Activated T-helper 17 cell treated with anti-CD3 and anti-CD28 coated beads, Interleukin-2, amount 50 U/mL, for 72 hours (primary cell): Measurements from ENCODE around the gene RNF187. TPM values are rescaled to one million over a fixed set of nuclear protein-coding genes. Genes with fewer than 3 reads are reported as not detected.

Source experiments
- ATAC-seq: fragments of 150-1000 bp; cut with Tn5 transposase; replicated peaks from 2 replicates; pipeline ENCODE4 v1.10.0; 2021; ENCODE audit warnings: mild to moderate bottlenecking, moderate library complexity
- H3K27ac Mint-ChIP-seq: one replicate; pipeline ENCODE4 v1.8.0; 2022; ENCODE audit warnings: mixed read lengths
- H3K27me3 Mint-ChIP-seq: one replicate; pipeline ENCODE4 v1.8.0; 2022; ENCODE audit warnings: mixed read lengths
- H3K36me3 Mint-ChIP-seq: one replicate; pipeline ENCODE4 v1.8.0; 2022; ENCODE audit warnings: low read depth, mild to moderate bottlenecking, mixed read lengths
- H3K4me1 Mint-ChIP-seq: one replicate; pipeline ENCODE4 v1.8.0; 2022; ENCODE audit warnings: mixed read lengths
- H3K4me3 Mint-ChIP-seq: one replicate; pipeline ENCODE4 v1.8.0; 2022; ENCODE audit warnings: mild to moderate bottlenecking, mixed read lengths
- H3K9me3 Mint-ChIP-seq: one replicate; pipeline ENCODE4 v1.8.0; 2022; ENCODE audit warnings: mixed read lengths
- total RNA-seq, 2 donors: library from RNA; stranded (reverse); gene quantifications; one replicate each; pipeline ENCODE4 v1.2.3, GENCODE V29; 2022

The RNF187 gene
- total RNA-seq: 100 to 1,000 TPM in 1 of 2 donors, 10 to 100 TPM in 1; 92.7 to 111 TPM

DNA sequence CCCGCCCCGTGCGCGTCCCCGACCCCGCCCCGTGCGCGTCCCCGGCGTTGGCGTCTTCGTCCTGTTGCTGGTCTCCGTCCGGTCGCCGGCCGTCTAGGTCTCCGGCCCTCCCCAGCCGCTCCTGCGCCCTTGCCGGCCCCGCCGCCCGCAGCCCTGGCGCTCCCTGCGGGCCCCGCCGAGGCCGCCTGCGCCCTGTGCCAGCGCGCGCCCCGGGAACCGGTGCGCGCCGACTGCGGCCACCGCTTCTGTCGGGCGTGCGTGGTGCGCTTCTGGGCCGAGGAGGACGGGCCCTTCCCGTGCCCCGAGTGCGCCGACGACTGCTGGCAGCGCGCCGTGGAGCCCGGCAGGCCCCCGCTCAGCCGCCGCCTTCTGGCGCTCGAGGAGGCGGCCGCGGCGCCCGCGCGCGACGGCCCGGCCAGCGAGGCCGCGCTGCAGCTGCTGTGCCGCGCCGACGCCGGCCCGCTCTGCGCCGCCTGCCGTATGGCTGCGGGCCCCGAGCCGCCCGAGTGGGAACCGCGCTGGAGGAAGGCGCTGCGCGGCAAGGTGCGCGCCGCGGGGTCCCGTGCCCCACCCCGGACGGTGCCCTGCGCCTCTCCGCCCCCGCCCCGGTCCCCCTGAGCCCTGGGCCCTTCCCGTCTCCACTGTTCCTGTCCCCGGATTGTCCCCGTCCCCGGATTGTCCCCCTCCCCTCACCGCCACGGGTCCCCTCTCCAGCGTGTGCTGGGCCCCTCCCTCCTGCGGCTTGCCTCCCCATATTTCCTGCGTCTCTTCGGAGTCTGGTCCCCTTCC lies at the start of gene RNF187:
RNF187 (plus strand) TSS at position 47 of the 789 bp plus-strand sequence.
- Mint-ChIP-seq H3K4me1 (peaks cover 10% of the 10 kb centered on the region), H3K9me3 (no peaks in the 10 kb centered on the region), H3K36me3 (peaks cover 48% of the 10 kb centered on the region), H3K27ac (peak within 1 kb of the TSS; percentile 99), H3K4me3 (peak within 1 kb of the TSS; percentile 92), H3K27me3 (no peaks in the 10 kb centered on the region)
- peak; percentile 70 for ATAC-seq

GRCh38 chr1:228437424-228437962 lies 49.7 kb upstream of the RNF187 start:
- Mint-ChIP-seq H3K4me1 (no peaks in the 10 kb centered on the region), H3K27me3 (peaks cover 28% of the 10 kb centered on the region), H3K9me3 (no peaks in the 10 kb centered on the region), H3K27ac (no peak overlapping the region), H3K36me3 (no peaks in the 10 kb centered on the region), H3K4me3 (no peak overlapping the region)
- no peak for ATAC-seq

DNA sequence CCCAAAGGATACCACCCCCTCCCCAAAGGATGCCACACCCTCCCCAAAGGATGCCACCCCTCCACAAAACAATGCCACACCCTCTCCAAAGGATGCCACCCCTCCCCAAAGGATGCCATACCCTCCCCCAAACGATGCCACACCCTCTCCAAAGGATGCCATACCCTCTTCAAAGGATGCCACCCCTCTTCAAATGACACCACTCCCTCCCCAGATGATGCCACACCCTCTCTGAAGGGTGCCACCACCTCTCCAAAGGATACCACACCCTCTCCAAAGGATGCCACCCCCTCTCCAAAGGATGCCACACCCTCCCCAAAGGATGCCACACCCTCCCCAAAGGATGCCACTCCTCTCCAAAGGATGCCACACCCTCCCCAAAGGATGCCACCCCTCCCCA lies 48.9 kb upstream of the RNF187 start:
- Mint-ChIP-seq H3K9me3 (no peaks in the 10 kb centered on the region), H3K36me3 (no peaks in the 10 kb centered on the region), H3K27me3 (peaks cover 26% of the 10 kb centered on the region), H3K4me1 (no peaks in the 10 kb centered on the region), H3K27ac (no peak overlapping the region), H3K4me3 (no peak overlapping the region)
- ATAC-seq: no peak

DNA sequence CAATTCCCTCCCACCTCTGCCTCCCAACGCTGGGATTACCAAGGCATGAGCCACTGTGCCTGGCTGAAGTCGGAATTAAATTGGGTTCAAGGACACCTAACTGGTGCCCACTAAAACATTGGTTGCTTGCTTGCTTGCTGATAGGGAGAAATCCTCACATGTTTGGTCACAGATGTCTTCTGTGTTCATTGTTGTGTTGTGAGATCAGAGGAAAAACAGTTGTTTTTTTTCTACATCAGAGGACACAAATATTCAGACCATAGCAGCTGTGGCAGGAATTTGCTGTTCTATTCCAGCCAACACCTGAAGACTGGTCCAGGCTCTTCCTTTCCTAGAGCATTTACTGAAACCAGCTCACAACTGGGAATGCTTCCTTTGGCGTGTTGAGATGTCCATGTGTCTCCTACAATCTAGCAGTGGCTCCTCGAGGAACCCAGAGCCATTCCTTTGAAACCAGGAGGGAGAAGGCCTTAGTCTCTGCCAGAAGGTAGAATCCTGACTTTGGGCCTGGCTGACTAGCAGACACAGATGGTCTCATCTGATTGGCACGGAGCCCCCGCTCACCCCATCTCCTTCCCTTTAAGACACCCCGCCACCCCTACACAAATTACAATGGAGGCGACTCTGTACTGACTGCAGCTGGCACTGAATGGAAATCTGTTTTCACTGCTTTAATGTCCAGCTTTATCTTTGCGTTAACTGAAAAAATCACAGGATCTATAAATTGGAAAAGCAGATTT lies 46.3 kb upstream of the RNF187 start:
- Mint-ChIP-seq H3K4me1 (peaks cover 7% of the 10 kb centered on the region), H3K27me3 (peaks cover 39% of the 10 kb centered on the region), H3K9me3 (no peaks in the 10 kb centered on the region), H3K27ac (no peak overlapping the region), H3K4me3 (no peak overlapping the region), H3K36me3 (no peaks in the 10 kb centered on the region)
- ATAC-seq: no peak

GRCh38 chr1:228443395-228443794 lies 43.8 kb upstream of the RNF187 start:
- ATAC-seq: no peak
- Mint-ChIP-seq H3K4me3 (no peak overlapping the region), H3K4me1 (peaks cover 7% of the 10 kb centered on the region), H3K27me3 (peaks cover 40% of the 10 kb centered on the region), H3K27ac (no peak overlapping the region), H3K36me3 (no peaks in the 10 kb centered on the region), H3K9me3 (no peaks in the 10 kb centered on the region)

GRCh38 chr1:228445490-228445842 lies 41.7 kb upstream of the RNF187 start:
- no peaks in the 10 kb centered on the region for H3K36me3 Mint-ChIP-seq
- peaks cover 40% of the 10 kb centered on the region for H3K27me3 Mint-ChIP-seq
- no peaks in the 10 kb centered on the region for H3K9me3 Mint-ChIP-seq
- peak overlapping the region; percentile 44 for H3K27ac Mint-ChIP-seq
- peaks cover 7% of the 10 kb centered on the region for H3K4me1 Mint-ChIP-seq
- H3K4me3 Mint-ChIP-seq: peak overlapping the region; percentile 83
- ATAC-seq: peak; percentile 15

DNA sequence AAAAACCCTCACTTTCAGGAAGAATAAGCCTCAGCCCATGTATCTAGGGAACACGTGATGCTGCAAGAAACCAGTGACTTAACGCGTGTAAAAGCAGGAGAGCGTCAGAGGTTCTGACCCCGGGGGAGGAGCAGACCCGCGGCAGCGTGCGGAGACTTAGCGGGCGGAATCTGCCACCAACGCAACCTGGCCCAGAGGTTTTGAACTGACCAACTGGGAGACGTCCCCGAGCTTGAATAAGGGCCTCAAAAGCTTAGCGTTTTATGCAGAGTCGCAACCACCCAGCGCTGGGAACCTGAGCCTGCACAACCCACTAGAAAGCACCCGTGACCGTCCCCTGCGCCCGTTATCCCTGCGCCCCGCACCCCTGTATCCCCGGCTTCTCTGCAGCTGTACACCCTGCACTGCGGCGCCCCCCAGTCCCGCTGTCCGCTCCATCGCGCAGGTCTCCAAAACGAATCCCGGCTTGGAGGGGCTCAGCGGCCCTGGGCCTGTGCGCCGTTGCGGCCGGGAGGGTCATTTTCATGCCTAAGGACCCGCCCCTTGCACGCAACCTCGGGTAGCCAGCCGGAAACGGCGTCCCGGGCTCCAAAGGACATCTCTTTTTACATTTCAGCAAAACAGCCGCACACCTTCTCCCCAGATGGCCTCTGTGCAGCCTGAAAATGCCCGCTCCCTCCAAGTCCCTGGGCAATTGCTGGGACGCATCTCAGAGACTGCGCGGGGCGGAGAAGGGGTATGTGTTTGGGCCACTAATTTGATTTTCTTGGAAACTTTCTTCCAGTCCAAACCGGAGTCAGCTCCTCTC lies 41.1 kb upstream of the RNF187 start:
- no peaks in the 10 kb centered on the region for H3K9me3 Mint-ChIP-seq
- H3K4me1 Mint-ChIP-seq: peaks cover 7% of the 10 kb centered on the region
- H3K36me3 Mint-ChIP-seq: no peaks in the 10 kb centered on the region
- peak; percentile 96 for ATAC-seq
- peak overlapping the region; percentile 44 for H3K27ac Mint-ChIP-seq
- peaks cover 36% of the 10 kb centered on the region for H3K27me3 Mint-ChIP-seq
- H3K4me3 Mint-ChIP-seq: peak overlapping the region; percentile 83

DNA sequence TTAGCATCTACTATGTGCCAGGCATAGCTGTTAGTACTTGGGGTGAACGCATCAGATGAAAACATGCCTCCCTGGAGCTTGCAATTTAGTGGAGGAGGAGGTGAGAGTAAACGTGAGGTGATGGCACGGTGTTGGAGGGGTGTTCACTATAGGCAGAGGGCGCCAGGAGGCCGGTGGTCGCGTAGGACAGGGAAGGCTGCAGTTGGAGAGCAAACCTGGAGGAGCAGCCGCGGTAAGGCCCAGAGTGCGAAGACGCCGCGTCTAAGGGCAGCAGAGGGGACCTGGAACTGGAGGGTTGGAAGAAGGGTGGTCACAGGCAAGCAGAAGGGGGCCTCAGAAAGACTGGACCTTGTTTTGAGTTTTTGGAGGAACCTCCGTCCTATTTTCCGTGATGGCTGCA lies 40.3 kb upstream of the RNF187 start:
- no peaks in the 10 kb centered on the region for H3K9me3 Mint-ChIP-seq
- peaks cover 29% of the 10 kb centered on the region for H3K27me3 Mint-ChIP-seq
- no peaks in the 10 kb centered on the region for H3K36me3 Mint-ChIP-seq
- peak overlapping the region; percentile 83 for H3K4me3 Mint-ChIP-seq
- H3K4me1 Mint-ChIP-seq: peaks cover 7% of the 10 kb centered on the region
- no peak for ATAC-seq
- H3K27ac Mint-ChIP-seq: no peak overlapping the region

GRCh38 chr1:228448372-228448771 lies 38.8 kb upstream of the RNF187 start:
- no peak for ATAC-seq
- H3K4me3 Mint-ChIP-seq: no peak overlapping the region
- peaks cover 11% of the 10 kb centered on the region for H3K4me1 Mint-ChIP-seq
- no peak overlapping the region for H3K27ac Mint-ChIP-seq
- no peaks in the 10 kb centered on the region for H3K9me3 Mint-ChIP-seq
- no peaks in the 10 kb centered on the region for H3K36me3 Mint-ChIP-seq
- H3K27me3 Mint-ChIP-seq: peaks cover 21% of the 10 kb centered on the region

GRCh38 chr1:228450200-228450599 lies 37.0 kb upstream of the RNF187 start:
- no peak overlapping the region for H3K27ac Mint-ChIP-seq
- no peak for ATAC-seq
- H3K4me3 Mint-ChIP-seq: no peak overlapping the region
- peaks cover 17% of the 10 kb centered on the region for H3K4me1 Mint-ChIP-seq
- H3K9me3 Mint-ChIP-seq: no peaks in the 10 kb centered on the region
- H3K36me3 Mint-ChIP-seq: no peaks in the 10 kb centered on the region
- peaks cover 12% of the 10 kb centered on the region for H3K27me3 Mint-ChIP-seq

DNA sequence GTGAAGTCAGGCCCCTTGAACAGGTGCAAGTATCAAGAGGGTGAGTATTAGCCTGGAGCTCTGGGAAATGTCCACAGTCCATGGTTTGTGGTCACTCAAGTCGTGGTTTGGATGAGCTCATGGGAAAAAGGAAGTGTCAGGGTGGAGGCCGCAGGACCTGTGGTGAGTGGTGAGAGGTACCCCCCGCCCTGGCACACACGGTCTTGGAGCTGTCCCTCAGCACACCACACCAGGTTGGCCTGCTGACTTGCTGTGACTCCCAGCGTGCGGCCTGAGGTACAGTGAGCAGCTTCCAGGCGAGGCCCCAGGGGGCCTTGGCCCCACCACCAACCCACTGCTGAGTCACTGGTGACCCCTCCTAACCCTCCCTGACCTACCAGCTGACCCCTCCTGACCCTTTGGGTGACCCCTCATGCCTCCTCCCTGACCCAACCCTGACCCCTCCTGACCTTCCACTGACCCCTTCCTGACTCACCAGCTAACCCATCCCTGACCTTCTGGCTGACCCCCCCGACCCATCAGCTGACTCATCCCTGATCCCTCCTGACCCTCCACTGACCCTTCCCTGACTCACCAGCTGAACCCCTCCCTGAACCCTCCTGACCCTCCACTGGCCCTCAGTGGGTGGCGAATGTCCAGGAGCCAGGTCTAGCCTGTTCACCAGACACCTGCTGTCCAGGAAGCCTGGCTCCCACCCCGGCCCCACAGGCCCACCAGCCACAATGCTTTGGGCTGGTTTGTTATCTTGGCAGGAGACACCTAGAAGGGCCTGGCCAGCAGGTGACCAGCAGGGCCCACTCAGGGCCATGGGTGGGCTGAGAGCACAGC lies 34.8 kb upstream of the RNF187 start:
- Mint-ChIP-seq H3K27ac (no peak overlapping the region), H3K4me3 (no peak overlapping the region), H3K36me3 (peaks cover 1% of the 10 kb centered on the region), H3K27me3 (no peaks in the 10 kb centered on the region), H3K4me1 (peaks cover 15% of the 10 kb centered on the region), H3K9me3 (no peaks in the 10 kb centered on the region)
- ATAC-seq: no peak

DNA sequence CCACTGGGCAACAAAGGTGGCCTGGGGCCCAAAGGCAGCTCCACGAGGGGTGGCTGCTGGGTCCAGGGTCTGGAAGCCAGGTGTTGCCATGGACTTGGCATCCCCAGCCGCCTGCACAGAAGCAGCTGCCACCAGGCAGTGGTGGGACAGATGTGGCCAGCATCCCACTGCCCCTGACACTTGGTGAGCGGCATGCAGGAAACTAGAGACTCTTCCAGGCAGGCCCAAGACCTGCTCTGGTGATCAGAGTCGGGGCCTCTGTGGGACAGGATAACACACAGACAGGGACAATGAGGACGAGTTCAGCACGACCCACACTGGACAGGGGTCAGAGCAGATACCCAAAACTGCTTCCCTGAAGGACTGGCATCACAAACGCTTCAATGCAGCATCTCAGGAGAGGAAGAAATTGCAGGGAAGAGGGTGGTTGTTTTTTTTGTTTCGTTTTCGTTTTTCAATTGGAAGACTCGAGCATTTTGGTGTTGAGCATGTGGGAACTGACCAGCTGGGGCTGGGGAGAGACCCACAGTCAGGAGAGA lies 34.1 kb upstream of the RNF187 start:
- ATAC-seq: no peak
- H3K36me3 Mint-ChIP-seq: peaks cover 8% of the 10 kb centered on the region
- H3K27me3 Mint-ChIP-seq: no peaks in the 10 kb centered on the region
- no peak overlapping the region for H3K27ac Mint-ChIP-seq
- no peaks in the 10 kb centered on the region for H3K9me3 Mint-ChIP-seq
- H3K4me1 Mint-ChIP-seq: peaks cover 18% of the 10 kb centered on the region
- H3K4me3 Mint-ChIP-seq: no peak overlapping the region

DNA sequence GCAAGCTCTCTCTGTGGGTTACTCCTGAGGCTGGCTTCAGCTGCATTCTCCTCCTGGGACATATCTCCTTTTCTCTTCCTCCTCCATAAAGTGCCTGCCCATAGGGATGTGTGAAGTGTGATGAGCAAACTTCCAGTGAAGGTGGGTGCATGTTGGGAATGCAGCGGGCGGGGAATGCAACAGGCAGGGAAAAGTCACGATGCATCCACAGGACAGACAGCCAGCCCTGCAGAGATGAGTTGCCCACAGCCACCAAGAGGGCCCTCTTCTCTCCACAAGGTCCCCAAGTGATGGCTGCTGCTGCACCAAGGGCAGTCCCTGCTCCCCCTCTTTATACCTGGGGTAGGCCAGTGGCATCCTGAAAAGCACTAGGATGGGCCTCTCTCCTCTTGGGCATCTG lies 33.6 kb upstream of the RNF187 start:
- H3K9me3 Mint-ChIP-seq: no peaks in the 10 kb centered on the region
- H3K4me3 Mint-ChIP-seq: no peak overlapping the region
- ATAC-seq: no peak
- no peaks in the 10 kb centered on the region for H3K27me3 Mint-ChIP-seq
- H3K36me3 Mint-ChIP-seq: peaks cover 13% of the 10 kb centered on the region
- no peak overlapping the region for H3K27ac Mint-ChIP-seq
- peaks cover 22% of the 10 kb centered on the region for H3K4me1 Mint-ChIP-seq
